Mesenchymal stem cell (in vitro differentiated cells and primary cell): ENCODE measurements around the gene FAM120C.

Source experiments
- DNase-seq: peaks from one replicate; pipeline ENCODE4 v3.0.0-alpha.2; 2013
- H2AFZ ChIP-seq: one replicate; pipeline ENCODE4 v1.6.1; 2013; ENCODE audit warnings: low read depth, mild to moderate bottlenecking, control low read depth, inconsistent platforms, low read length, moderate library complexity
- H2AK5ac ChIP-seq: 2 replicates; pipeline ENCODE4 v1.6.1; 2013; ENCODE audit warnings: low read length, moderate library complexity, mild to moderate bottlenecking, inconsistent platforms; ENCODE audit not compliant: severe bottlenecking
- H2BK120ac ChIP-seq: one replicate; pipeline ENCODE4 v1.6.1; 2013; ENCODE audit warnings: low read depth, mild to moderate bottlenecking, inconsistent platforms, low read length, moderate library complexity
- H2BK12ac ChIP-seq, 2 experiments: one replicate each; pipeline ENCODE4 v1.6.1; 2013; ENCODE audit warnings: inconsistent platforms in 2 of 2, low read length in 2 of 2, mild to moderate bottlenecking in 2 of 2, moderate library complexity in 2 of 2, control low read depth in 1 of 2
- H2BK15ac ChIP-seq: one replicate; pipeline ENCODE4 v1.6.1; 2013; ENCODE audit warnings: mild to moderate bottlenecking, low read depth, inconsistent platforms; ENCODE audit not compliant: poor library complexity, severe bottlenecking
- H2BK5ac ChIP-seq: 2 replicates; pipeline ENCODE4 v1.6.1; 2013; ENCODE audit warnings: low read depth, mild to moderate bottlenecking, low read length, control low read depth, inconsistent platforms; ENCODE audit not compliant: poor library complexity, severe bottlenecking
- H3K14ac ChIP-seq, 2 experiments: one replicate each; pipeline ENCODE4 v1.6.1; 2013; ENCODE audit warnings: inconsistent platforms in 2 of 2, low read length in 2 of 2, control low read depth in 1 of 2, mild to moderate bottlenecking in 1 of 2, moderate library complexity in 1 of 2
- H3K18ac ChIP-seq, 2 experiments: one replicate each; pipeline ENCODE4 v1.6.1; 2013; ENCODE audit warnings: inconsistent platforms in 2 of 2, low read length in 2 of 2, control low read depth in 1 of 2, low read depth in 1 of 2, mild to moderate bottlenecking in 1 of 2
- H3K23ac ChIP-seq, 2 experiments: one replicate each; pipeline ENCODE4 v1.6.1; 2013; ENCODE audit warnings: inconsistent platforms in 2 of 2, low read length in 2 of 2, mild to moderate bottlenecking in 2 of 2, moderate library complexity in 2 of 2, control low read depth in 1 of 2
- H3K27ac ChIP-seq: 2 replicates; pipeline ENCODE4 v1.5.1; 2013; ENCODE audit warnings: mild to moderate bottlenecking, moderate library complexity, low read length, control low read depth, inconsistent platforms; ENCODE audit not compliant: poor library complexity, severe bottlenecking
- H3K27me3 ChIP-seq, 2 experiments: 2 replicates each; pipeline versions ENCODE4 v1.6.1 to v1.7.0; 2013; ENCODE audit warnings: low read length in 2 of 2, mild to moderate bottlenecking in 2 of 2, moderate library complexity in 2 of 2, control low read depth in 1 of 2, inconsistent platforms in 1 of 2; ENCODE audit not compliant: control insufficient read depth in 1 of 2, insufficient read depth in 1 of 2
- H3K36me3 ChIP-seq, 2 experiments: 2 replicates each; pipeline versions ENCODE4 v1.6.1 to v1.7.0; 2013; ENCODE audit warnings: low read length in 2 of 2, control low read depth in 1 of 2, inconsistent platforms in 1 of 2, low read depth in 1 of 2, mild to moderate bottlenecking in 1 of 2; ENCODE audit not compliant: insufficient read depth in 2 of 2, control insufficient read depth in 1 of 2
- H3K4ac ChIP-seq, 2 experiments: one replicate each; pipeline ENCODE4 v1.6.1; 2013; ENCODE audit warnings: inconsistent platforms in 2 of 2, low read length in 2 of 2, mild to moderate bottlenecking in 2 of 2, moderate library complexity in 2 of 2, control low read depth in 1 of 2, low read depth in 1 of 2
- H3K4me1 ChIP-seq: 2 replicates; pipeline ENCODE4 v1.6.1; 2013; ENCODE audit warnings: low read depth, low read length, control low read depth; ENCODE audit not compliant: control insufficient read depth, insufficient read depth
- H3K4me2 ChIP-seq: 2 replicates; pipeline ENCODE4 v1.6.1; 2013; ENCODE audit warnings: low read length, mild to moderate bottlenecking, inconsistent platforms; ENCODE audit not compliant: poor library complexity, severe bottlenecking
- H3K4me3 ChIP-seq, 2 experiments: 2 replicates each; pipeline versions ENCODE4 v1.5.1 to v1.7.0; 2013; ENCODE audit warnings: low read length in 2 of 2, mild to moderate bottlenecking in 2 of 2, control low read depth in 1 of 2, low read depth in 1 of 2; ENCODE audit not compliant: insufficient read depth in 1 of 2
- H3K79me1 ChIP-seq: replicated peaks from 2 replicates; pipeline ENCODE4 v1.6.1; 2013; ENCODE audit warnings: mild to moderate bottlenecking, control low read depth, low read length, inconsistent platforms; ENCODE audit not compliant: poor library complexity, severe bottlenecking
- H3K9ac ChIP-seq: 2 replicates; pipeline ENCODE4 v1.7.0; 2013; ENCODE audit warnings: mild to moderate bottlenecking, low read length, moderate library complexity
- H3K9me3 ChIP-seq: 2 replicates; pipeline ENCODE4 v1.7.0; 2013; ENCODE audit warnings: mild to moderate bottlenecking, low read length; ENCODE audit not compliant: control insufficient read depth
- H4K8ac ChIP-seq: one replicate; pipeline ENCODE4 v1.6.1; 2013; ENCODE audit warnings: inconsistent platforms, mild to moderate bottlenecking, low read length, moderate library complexity
- H4K91ac ChIP-seq: one replicate; pipeline ENCODE4 v1.6.1; 2013; ENCODE audit warnings: mild to moderate bottlenecking, low read length, inconsistent platforms
- WGBS: methylation state at CpG from one replicate; pipeline ENCODE4 v1.1.7; 2013; ENCODE audit warnings: mixed read lengths; 5-methylcytosine and 5-hydroxymethylcytosine counted together

The FAM120C gene

DNA sequence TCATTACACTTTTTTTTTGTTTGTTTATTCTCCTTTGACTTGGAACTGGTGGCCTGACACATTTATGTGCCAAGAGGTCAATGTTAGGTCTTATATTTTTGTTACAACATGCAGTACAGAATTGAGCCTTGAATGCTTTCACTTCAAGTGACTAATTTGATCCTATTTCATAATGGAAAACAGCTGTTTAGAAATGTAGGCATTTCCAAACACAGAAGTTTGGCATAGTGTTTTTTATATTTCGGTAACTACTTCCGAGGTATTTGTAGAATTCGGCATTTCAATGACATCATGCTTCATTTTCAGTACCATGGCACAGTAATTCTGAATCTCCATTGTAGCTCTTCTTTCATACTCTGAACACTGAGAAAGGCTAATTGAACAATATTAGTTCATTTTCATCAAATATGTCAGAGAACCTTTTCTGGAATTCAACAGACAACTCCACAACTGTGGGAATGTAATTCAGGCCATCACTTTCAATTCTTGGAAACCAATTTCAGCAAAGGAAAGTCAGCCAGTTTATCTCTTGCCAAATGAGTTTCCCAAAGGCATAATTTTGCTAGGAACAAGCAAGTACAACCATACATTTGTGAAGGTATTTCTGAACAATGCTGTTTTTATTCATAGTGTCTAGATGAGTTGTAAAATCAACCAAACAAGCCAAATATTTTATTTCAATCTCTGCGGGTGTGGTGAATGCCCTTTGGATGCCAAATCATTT lies 11.4 kb downstream of the FAM120C start:
- 96% methylated on average over 4 of the region's 4 CpGs for WGBS
- Histone ChIP-seq H2BK12ac (no peak overlapping the region), H3K79me1 (no peaks in the 10 kb centered on the region), H3K18ac (no peak overlapping the region), H3K4ac (no peak overlapping the region), H3K9ac (no peak overlapping the region), H3K14ac (no peak overlapping the region), H2AFZ (no peak overlapping the region), H2BK5ac (no peak overlapping the region), H2BK120ac (no peak overlapping the region), H4K8ac (no peak overlapping the region), H4K91ac (no peak overlapping the region), H3K27ac (no peak overlapping the region), H3K23ac (no peak overlapping the region), H3K4me1 (no peaks in the 10 kb centered on the region), H2BK15ac (no peak overlapping the region), H3K4me2 (no peak overlapping the region), H3K9me3 (no peaks in the 10 kb centered on the region), H2AK5ac (no peak overlapping the region), H3K36me3 (peaks cover 0 to 3% of the 10 kb centered on the region in 2 experiments), H3K27me3 (peaks cover 0 to 3% of the 10 kb centered on the region in 2 experiments), H3K4me3 (no peak overlapping the region)
- peak; percentile 8 for DNase-seq

DNA sequence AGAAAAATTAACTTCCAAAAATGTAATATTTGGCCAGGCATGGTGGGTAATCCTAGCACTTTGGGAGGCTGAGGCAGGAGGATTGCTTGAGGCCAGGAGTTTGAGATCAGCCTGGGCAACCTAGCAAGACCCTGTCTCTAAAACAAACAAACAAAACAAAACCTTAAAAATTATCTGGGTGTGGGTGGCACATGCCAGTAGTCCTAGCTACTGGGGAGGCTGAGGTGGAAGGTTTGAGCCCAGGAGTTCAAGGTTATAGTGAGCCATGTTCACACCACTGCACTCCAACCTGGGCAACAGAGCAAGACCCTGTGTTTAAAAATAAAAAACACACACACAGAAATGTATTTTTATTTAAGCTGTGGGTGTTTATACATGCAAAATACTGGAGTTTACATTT lies 12.0 kb downstream of the FAM120C start:
- H2BK120ac ChIP-seq: no peak overlapping the region
- no peak for DNase-seq
- no peak overlapping the region for H3K18ac ChIP-seq
- no peak overlapping the region for H3K9ac ChIP-seq
- peaks cover 0 to 3% of the 10 kb centered on the region in 2 experiments for H3K27me3 ChIP-seq
- no peak overlapping the region for H3K27ac ChIP-seq
- no peak overlapping the region for H2AFZ ChIP-seq
- H3K4ac ChIP-seq: no peak overlapping the region
- peaks cover 0 to 3% of the 10 kb centered on the region in 2 experiments for H3K36me3 ChIP-seq
- H2BK5ac ChIP-seq: no peak overlapping the region
- H3K4me2 ChIP-seq: no peak overlapping the region
- H2AK5ac ChIP-seq: no peak overlapping the region
- no peaks in the 10 kb centered on the region for H3K79me1 ChIP-seq
- no peaks in the 10 kb centered on the region for H3K4me1 ChIP-seq
- H4K8ac ChIP-seq: no peak overlapping the region
- no peak overlapping the region for H3K23ac ChIP-seq
- no peak overlapping the region for H4K91ac ChIP-seq
- H2BK15ac ChIP-seq: no peak overlapping the region
- H2BK12ac ChIP-seq: no peak overlapping the region
- H3K9me3 ChIP-seq: no peaks in the 10 kb centered on the region
- H3K14ac ChIP-seq: no peak overlapping the region
- no peak overlapping the region for H3K4me3 ChIP-seq

DNA sequence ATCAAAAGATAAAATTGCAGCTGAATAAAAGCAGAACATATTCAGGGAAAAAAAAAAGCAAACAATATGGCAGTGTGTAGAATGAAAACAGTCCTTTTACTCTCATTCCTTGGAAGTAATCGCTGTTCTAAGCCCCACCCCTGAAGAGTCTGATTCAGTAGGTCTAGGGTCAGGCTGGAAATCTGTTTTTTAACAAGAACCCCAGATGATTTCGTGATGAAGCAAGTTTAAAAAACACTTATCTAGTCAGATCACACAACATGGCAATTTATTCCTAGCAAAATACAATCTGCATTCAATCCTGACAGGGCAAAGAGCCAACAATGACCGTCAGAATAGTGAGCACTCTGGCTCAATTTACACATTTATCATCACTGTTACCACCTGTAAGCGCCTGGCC lies 16.1 kb downstream of the FAM120C start:
- H3K9me3 ChIP-seq: no peaks in the 10 kb centered on the region
- H2BK12ac ChIP-seq: no peak overlapping the region

GRCh38 chrX:54157561-54157960 lies 25.5 kb downstream of the FAM120C start:
- Histone ChIP-seq H3K36me3 (peaks cover 0 to 20% of the 10 kb centered on the region in 2 experiments), H2AFZ (no peak overlapping the region), H3K23ac (no peak overlapping the region), H3K27ac (no peak overlapping the region), H3K4me2 (no peak overlapping the region), H3K14ac (no peak overlapping the region), H3K9ac (no peak overlapping the region), H3K4me3 (no peak overlapping the region), H2BK12ac (no peak overlapping the region), H2BK120ac (no peak overlapping the region), H4K8ac (no peak overlapping the region), H3K79me1 (no peaks in the 10 kb centered on the region), H2BK5ac (no peak overlapping the region), H3K27me3 (no peaks in the 10 kb centered on the region), H4K91ac (no peak overlapping the region), H2BK15ac (no peak overlapping the region), H2AK5ac (no peak overlapping the region), H3K9me3 (no peaks in the 10 kb centered on the region), H3K4ac (no peak overlapping the region), H3K4me1 (no peaks in the 10 kb centered on the region), H3K18ac (no peak overlapping the region)
- no peak for DNase-seq

More for the DNA sequence above, 16.1 kb downstream of the FAM120C start:
- Histone ChIP-seq H3K14ac (no peak overlapping the region), H2BK15ac (no peak overlapping the region), H3K18ac (no peak overlapping the region), H3K4ac (no peak overlapping the region), H2AFZ (no peak overlapping the region), H3K36me3 (no peaks in the 10 kb centered on the region), H3K27me3 (no peaks in the 10 kb centered on the region), H2BK120ac (no peak overlapping the region), H4K91ac (no peak overlapping the region), H3K23ac (no peak overlapping the region), H2BK5ac (no peak overlapping the region), H3K27ac (no peak overlapping the region), H3K9ac (peak overlapping the region; percentile 27), H3K4me3 (no peak overlapping the region), H3K4me1 (no peaks in the 10 kb centered on the region), H2AK5ac (no peak overlapping the region), H4K8ac (no peak overlapping the region), H3K79me1 (no peaks in the 10 kb centered on the region), H3K4me2 (no peak overlapping the region)
- WGBS: 50% methylated on average over 3 of the region's 4 CpGs
- peak; percentile 0 for DNase-seq
